Bronchial epithelial cell (primary cell): ENCODE measurements around the gene TXNRD1. TPM values are rescaled to one million over a fixed set of nuclear protein-coding genes. Genes with fewer than 3 reads are reported as not detected.

Experiments
- DNase-seq: peaks from one replicate; pipeline ENCODE4 v3.0.0-alpha.2; 2010; ENCODE audit warnings: low read depth
- FAIRE-seq: peaks from 2 replicates; lab custom pipeline; 2011; peaks lifted over from hg19 to GRCh38; lab: Jason Lieb, UNC
- H3K27me3 ChIP-seq: 2 replicates; pipeline ENCODE4 v1.5.1; 2011; ENCODE audit warnings: low read length; ENCODE audit not compliant: control insufficient read depth, insufficient read depth
- H3K36me3 ChIP-seq: 2 replicates; pipeline ENCODE4 v1.5.1; 2011; ENCODE audit warnings: low read length; ENCODE audit not compliant: control insufficient read depth, insufficient read depth
- H3K4me3 ChIP-seq: 2 replicates; pipeline ENCODE4 v1.5.1; 2011; ENCODE audit warnings: mild to moderate bottlenecking, low read depth, low read length, control low read depth
- CTCF ChIP-seq: IDR thresholded peaks from 2 replicates; pipeline ENCODE4 v1.5.1; 2011; ENCODE audit warnings: mild to moderate bottlenecking, moderate library complexity, low read length, control low read depth, inconsistent platforms; ENCODE audit not compliant: insufficient read depth, severe bottlenecking
- total RNA-seq: library from RNA; depleted of rRNA; stranded (reverse); fragments of >200 nt; gene quantifications from 2 replicates; pipeline ENCODE4 v1.2.1, GENCODE V29; 2014

Gene TXNRD1
- total RNA-seq, 1 donor from 2014 or later: 88.2 TPM

GRCh38 chr12:104232609-104233280 is 17.2 kb downstream of the TXNRD1 start:
- peak; percentile 77 for DNase-seq

GRCh38 chr12:104234926-104235499 is 19.4 kb downstream of the TXNRD1 start:
- Histone ChIP-seq H3K27me3 (no peaks in the 10 kb centered on the region), H3K4me3 (no peak overlapping the region), H3K36me3 (no peaks in the 10 kb centered on the region)
- FAIRE-seq: no peak
- no peak for TF ChIP-seq CTCF
- DNase-seq: no peak

More at GRCh38 chr12:104232609-104233280, 17.2 kb downstream of the TXNRD1 start:
- no peak for TF ChIP-seq CTCF
- Histone ChIP-seq H3K4me3 (no peak overlapping the region), H3K36me3 (no peaks in the 10 kb centered on the region), H3K27me3 (no peaks in the 10 kb centered on the region)
- FAIRE-seq: no peak

- no peaks in the 10 kb centered on the region for H3K36me3 ChIP-seq
- TF ChIP-seq CTCF: no peak
These were observed 22.4 kb downstream of the TXNRD1 start for GRCh38 chr12:104237930-104238329.

GRCh38 chr12:104242546-104243206 is 27.1 kb downstream of the TXNRD1 start:
- DNase-seq: no peak
- FAIRE-seq: no peak
- H3K4me3 ChIP-seq: no peak overlapping the region
- TF ChIP-seq CTCF: no peak
- H3K27me3 ChIP-seq: no peaks in the 10 kb centered on the region
- H3K36me3 ChIP-seq: no peaks in the 10 kb centered on the region

More at GRCh38 chr12:104237930-104238329, 22.4 kb downstream of the TXNRD1 start:
- no peak for DNase-seq
- no peaks in the 10 kb centered on the region for H3K27me3 ChIP-seq
- H3K4me3 ChIP-seq: no peak overlapping the region
- no peak for FAIRE-seq

- Histone ChIP-seq H3K4me3 (no peak overlapping the region), H3K36me3 (no peaks in the 10 kb centered on the region), H3K27me3 (no peaks in the 10 kb centered on the region)
- no peak for FAIRE-seq
- TF ChIP-seq CTCF: no peak
- no peak for DNase-seq
These were observed 28.0 kb downstream of the TXNRD1 start for GRCh38 chr12:104243551-104243950.
